Measurements from ENCODE around the gene URGCP.

Gene URGCP

GRCh38 chr7:43849047-43849446 lies 57.3 kb downstream of the URGCP start:
- H3K4me3 ChIP-seq (ENCODE audit: low read depth, low read length): no peak overlapping the region
- no peak for DNase-seq (ENCODE audit: low read depth, low spot score)
- TF ChIP-seq CTCF (IDR thresholded peaks at IDR 0.05; ENCODE audit: low read depth, low read length): no peak
- in situ Hi-C loops (cut with HindIII; ENCODE audit: low sequenced_read_pairs): no loop called here

DNA sequence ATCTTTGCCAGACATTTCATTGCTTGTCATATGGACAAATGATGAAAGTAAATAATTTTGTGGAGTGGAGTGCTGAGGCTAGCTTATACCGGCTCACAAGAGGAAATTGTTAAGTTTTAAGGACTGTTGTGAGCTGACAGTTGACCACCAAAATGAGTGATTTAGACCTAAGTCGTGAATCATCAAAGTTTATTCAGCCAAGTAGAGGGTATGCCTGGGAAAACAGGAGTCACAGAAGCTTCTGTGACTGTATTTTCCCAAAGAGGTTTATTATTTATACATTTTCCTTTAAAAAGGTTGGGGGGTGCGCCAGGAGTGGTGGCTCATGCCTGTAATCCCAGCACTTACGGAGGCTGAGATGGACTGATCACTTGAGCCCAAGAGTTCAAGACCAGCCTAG lies 58.9 kb downstream of the URGCP start:
- peak; percentile 30 for DNase-seq (ENCODE audit: low read depth, low spot score)
- no peak overlapping the region for H3K4me3 ChIP-seq (ENCODE audit: low read depth, low read length)
- no peak for TF ChIP-seq CTCF (IDR thresholded peaks at IDR 0.05; ENCODE audit: low read depth, low read length)
- in situ Hi-C loops (cut with HindIII; ENCODE audit: low sequenced_read_pairs): no loop called here

GRCh38 chr7:43844662-43845061 lies 61.7 kb downstream of the URGCP start:
- no peak for DNase-seq (ENCODE audit: low read depth, low spot score)
- H3K4me3 ChIP-seq (ENCODE audit: low read depth, low read length): no peak overlapping the region
- no peak for TF ChIP-seq CTCF (IDR thresholded peaks at IDR 0.05; ENCODE audit: low read depth, low read length)
- in situ Hi-C loops (cut with HindIII; ENCODE audit: low sequenced_read_pairs): no loop called here

DNA sequence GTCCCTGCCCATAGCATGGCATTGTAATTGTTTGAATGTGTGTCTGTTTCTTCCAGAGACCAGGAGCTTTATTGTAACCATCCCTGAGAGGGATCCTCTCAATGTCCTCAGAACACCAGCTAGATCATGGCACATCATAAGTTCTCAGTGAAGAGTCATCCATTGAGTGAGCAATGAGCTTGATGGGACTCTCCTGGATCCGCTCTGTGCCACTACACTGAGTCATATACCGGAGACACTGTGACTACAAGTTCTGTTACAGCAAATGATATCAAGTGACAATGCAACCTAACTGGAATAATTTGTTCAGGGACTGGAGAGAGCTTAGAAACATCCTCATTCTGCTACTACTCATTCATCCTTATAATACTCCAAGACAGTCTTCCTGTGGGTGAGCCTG lies 62.1 kb downstream of the URGCP start:
- TF ChIP-seq CTCF (IDR thresholded peaks at IDR 0.05; ENCODE audit: low read depth, low read length): no peak
- DNase-seq (ENCODE audit: low read depth, low spot score): no peak
- no peak overlapping the region for H3K4me3 ChIP-seq (ENCODE audit: low read depth, low read length)
- in situ Hi-C loops (cut with HindIII; ENCODE audit: low sequenced_read_pairs): no loop called here

DNA sequence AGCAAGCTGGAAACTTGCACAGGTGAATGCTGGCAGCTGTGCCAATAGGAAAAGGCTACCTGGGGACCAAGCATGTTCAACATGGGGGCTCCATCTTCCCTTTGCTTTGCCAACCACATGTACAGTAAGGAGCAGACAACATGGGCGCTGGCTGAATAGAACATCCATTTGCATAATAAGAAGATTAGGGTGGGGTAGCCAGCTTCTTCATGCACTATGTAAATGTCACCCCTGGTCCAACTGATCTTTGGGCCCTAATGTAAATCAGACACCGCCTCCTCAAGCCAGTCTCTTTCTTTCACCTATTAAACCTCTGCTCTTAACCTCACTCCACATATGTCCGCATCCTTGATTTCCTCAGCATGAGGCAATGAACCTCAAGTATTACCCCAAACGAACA lies 63.1 kb downstream of the URGCP start:
- no peak for TF ChIP-seq CTCF (IDR thresholded peaks at IDR 0.05; ENCODE audit: low read depth, low read length)
- H3K4me3 ChIP-seq (ENCODE audit: low read depth, low read length): no peak overlapping the region
- in situ Hi-C loops (cut with HindIII; ENCODE audit: low sequenced_read_pairs): no loop called here
- DNase-seq (ENCODE audit: low read depth, low spot score): no peak

GRCh38 chr7:43838201-43838658 lies 68.2 kb downstream of the URGCP start:
- no peak for TF ChIP-seq CTCF (IDR thresholded peaks at IDR 0.05; ENCODE audit: low read depth, low read length)
- no peak for DNase-seq (ENCODE audit: low read depth, low spot score)
- H3K4me3 ChIP-seq (ENCODE audit: low read depth, low read length): no peak overlapping the region
- in situ Hi-C loops (cut with HindIII; ENCODE audit: low sequenced_read_pairs): no loop called here
